H1 (cell line): ENCODE measurements around the gene TMEM150A. TPM values are rescaled to one million over a fixed set of nuclear protein-coding genes. Genes with fewer than 3 reads are reported as not detected.
"Not testable (repeated sequence)": the region's sequence is repeated elsewhere in the genome, so short reads cannot be mapped to it uniquely, and the experiment has no call there.

Source experiments
- CTCF ChIA-PET: fragments of 300-600 bp; sonication (Branson Sonifier 250); formaldehyde crosslinking; loops from one replicate; lab custom pipeline; 2021; ENCODE audit not compliant: partially characterized antibody; lab: Charles Lee
- POLR2A ChIA-PET: fragments of 300-600 bp; sonication (Branson Sonifier 250); formaldehyde crosslinking; loops from one replicate; lab custom pipeline; 2021; ENCODE audit warnings: inconsistent platforms; ENCODE audit not compliant: partially characterized antibody; lab: Charles Lee
- DNase-seq, 2 experiments: peaks; one replicate each; pipeline versions ENCODE4 v3.0.0 to v3.0.0-alpha.2; 2010 to 2022; ENCODE audit warnings: low spot score in 2 of 2, low read depth in 1 of 2, mixed read lengths in 1 of 2
- FAIRE-seq: peaks from 2 replicates; lab custom pipeline; 2011; peaks lifted over from hg19 to GRCh38; lab: Jason Lieb, UNC
- H2AFZ ChIP-seq: 2 replicates; pipeline ENCODE4 v1.8.1; 2012; ENCODE audit warnings: low read length, inconsistent platforms
- H2AK5ac ChIP-seq: 2 replicates; pipeline ENCODE4 v1.6.1; 2013; ENCODE audit warnings: low read depth, low read length
- H2BK120ac ChIP-seq: replicated peaks from 2 replicates; pipeline ENCODE3; 2013; ENCODE audit warnings: low read depth, low read length, inconsistent platforms
- H2BK12ac ChIP-seq: 2 replicates; pipeline ENCODE4 v1.6.1; 2013; ENCODE audit warnings: low read depth, low read length
- H2BK15ac ChIP-seq: 2 replicates; pipeline ENCODE4 v1.6.1; 2013; ENCODE audit warnings: low read length
- H2BK20ac ChIP-seq: 2 replicates; pipeline ENCODE4 v1.6.1; 2013; ENCODE audit warnings: low read length
- H2BK5ac ChIP-seq: 2 replicates; pipeline ENCODE4 v1.6.1; 2013; ENCODE audit warnings: low read depth, low read length
- H3K14ac ChIP-seq: 2 replicates; pipeline ENCODE4 v1.6.1; 2013; ENCODE audit warnings: inconsistent platforms; ENCODE audit not compliant: insufficient read length
- H3K18ac ChIP-seq: 2 replicates; pipeline ENCODE4 v1.6.1; 2013; ENCODE audit warnings: low read length; ENCODE audit errors: extremely low read depth
- H3K23ac ChIP-seq: 2 replicates; pipeline ENCODE4 v1.6.1; 2013; ENCODE audit warnings: inconsistent platforms; ENCODE audit not compliant: insufficient read length
- H3K23me2 ChIP-seq: 2 replicates; pipeline ENCODE4 v1.6.1; 2013; ENCODE audit warnings: low read depth, low read length
- H3K27ac ChIP-seq: 2 replicates; pipeline ENCODE4 v1.6.1; 2011; ENCODE audit warnings: low read depth, low read length, inconsistent platforms
- H3K27me3 ChIP-seq, 4 experiments: replicated peaks in 1 of 4; 1 replicate in 1 of 4; 2 replicates in 3 of 4; pipeline versions ENCODE4 v1.6.1 to v1.8.1; 2011 to 2013; ENCODE audit warnings: low read length in 3 of 4, mild to moderate bottlenecking in 3 of 4, inconsistent platforms in 2 of 4, mixed read lengths in 2 of 4, moderate library complexity in 1 of 4; ENCODE audit not compliant: control insufficient read depth in 3 of 4, insufficient read depth in 3 of 4; ENCODE audit errors: extremely low read depth in 1 of 4
- H3K36me3 ChIP-seq, 4 experiments: 2 replicates each; pipeline versions ENCODE4 v1.6.1 to v1.8.1; 2011 to 2013; ENCODE audit warnings: mild to moderate bottlenecking in 4 of 4, low read length in 3 of 4, moderate library complexity in 2 of 4, control low read depth in 1 of 4, inconsistent platforms in 1 of 4; ENCODE audit not compliant: insufficient read depth in 4 of 4, control insufficient read depth in 2 of 4
- H3K4ac ChIP-seq: replicated peaks from 2 replicates; pipeline ENCODE3; 2013; ENCODE audit warnings: low read length, low read depth, mixed read lengths, inconsistent platforms; ENCODE audit not compliant: insufficient read length
- H3K4me1 ChIP-seq, 4 experiments: replicated peaks in 1 of 4; 1 replicate in 1 of 4; 2 replicates in 3 of 4; pipeline versions ENCODE4 v1.6.1 to v1.8.1; 2011 to 2013; ENCODE audit warnings: low read length in 3 of 4, inconsistent platforms in 2 of 4, mixed read lengths in 1 of 4; ENCODE audit not compliant: insufficient read depth in 4 of 4, control insufficient read depth in 3 of 4
- H3K4me2 ChIP-seq, 2 experiments: 2 replicates each; pipeline versions ENCODE4 v1.6.1 to v1.8.1; 2011 to 2013; ENCODE audit warnings: low read depth in 2 of 2, low read length in 2 of 2, control low read depth in 1 of 2, inconsistent platforms in 1 of 2, mild to moderate bottlenecking in 1 of 2; ENCODE audit not compliant: insufficient read depth in 1 of 2
- H3K4me3 ChIP-seq, 4 experiments: fragments of 200-600, 300-600 bp in 1 of 4; sonication (generic), shearing (Covaris generic), sonication (Bioruptor Twin) in 1 of 4; 2 replicates each; pipeline versions ENCODE4 v1.5.1 to v1.8.1; 2011 to 2016; ENCODE audit warnings: low read length in 4 of 4, low read depth in 3 of 4, control low read depth in 2 of 4, inconsistent platforms in 2 of 4, mild to moderate bottlenecking in 2 of 4, mixed read lengths in 1 of 4, moderate library complexity in 1 of 4; ENCODE audit not compliant: insufficient read depth in 2 of 4; ENCODE audit errors: extremely low read depth in 1 of 4
- H3K56ac ChIP-seq: replicated peaks from 2 replicates; pipeline ENCODE3; 2013; ENCODE audit warnings: low read depth, mild to moderate bottlenecking, mixed read lengths, low read length, inconsistent platforms; ENCODE audit not compliant: insufficient read length
- H3K79me1 ChIP-seq: 2 replicates; pipeline ENCODE4 v1.6.1; 2013; ENCODE audit warnings: low read depth, low read length, control low read depth
- H3K79me2 ChIP-seq, 2 experiments: 2 replicates each; pipeline versions ENCODE4 v1.6.1 to v1.8.1; 2012 to 2013; ENCODE audit warnings: low read length in 2 of 2, mild to moderate bottlenecking in 2 of 2, inconsistent platforms in 1 of 2; ENCODE audit not compliant: insufficient read depth in 2 of 2, control insufficient read depth in 1 of 2
- H3K9ac ChIP-seq, 4 experiments: replicated peaks in 1 of 4; 1 replicate in 1 of 4; 2 replicates in 3 of 4; pipeline versions ENCODE4 v1.6.1 to v1.8.1; 2011 to 2013; ENCODE audit warnings: low read depth in 3 of 4, low read length in 3 of 4, control low read depth in 2 of 4, mild to moderate bottlenecking in 2 of 4, moderate library complexity in 2 of 4, inconsistent platforms in 1 of 4; ENCODE audit errors: extremely low read depth in 1 of 4
- H3K9me3 ChIP-seq, 2 experiments: 2 replicates each; pipeline versions ENCODE4 v1.6.1 to v1.8.1; 2012 to 2013; ENCODE audit warnings: mild to moderate bottlenecking in 2 of 2, moderate library complexity in 2 of 2, control low read depth in 1 of 2, inconsistent platforms in 1 of 2, low read depth in 1 of 2, low read length in 1 of 2, mixed read lengths in 1 of 2; ENCODE audit not compliant: insufficient read depth in 2 of 2
- H4K20me1 ChIP-seq, 2 experiments: replicated peaks in 1 of 2; 2 replicates each; pipeline versions ENCODE3 to v1.8.1; 2011 to 2013; ENCODE audit warnings: inconsistent platforms in 2 of 2, low read length in 2 of 2, mild to moderate bottlenecking in 1 of 2; ENCODE audit not compliant: insufficient read depth in 2 of 2, control insufficient read depth in 1 of 2
- H4K5ac ChIP-seq: 2 replicates; pipeline ENCODE4 v1.6.1; 2013; ENCODE audit warnings: low read length, low read depth, mixed read lengths, inconsistent platforms; ENCODE audit not compliant: insufficient read length
- H4K8ac ChIP-seq: 2 replicates; pipeline ENCODE4 v1.8.0; 2013; ENCODE audit warnings: mild to moderate bottlenecking, moderate library complexity, low read length, inconsistent platforms; ENCODE audit not compliant: insufficient read depth; ENCODE audit errors: extremely low read depth
- H4K91ac ChIP-seq: replicated peaks from 2 replicates; pipeline ENCODE3; 2013; ENCODE audit warnings: low read length, mixed read lengths, inconsistent platforms; ENCODE audit not compliant: insufficient read length
- WGBS, 2 experiments: shearing (Covaris generic) in 1 of 2; methylation state at CpG; one replicate each; pipeline versions ENCODE4 v1.1.6 to v1.1.7; 2013 to 2015; ENCODE audit warnings: low lambda C conversion rate in 2 of 2, mixed read lengths in 2 of 2, inconsistent platforms in 1 of 2, low coverage in 1 of 2, missing lambda C conversion rate in 1 of 2; ENCODE audit not compliant: insufficient replicate concordance in 2 of 2, insufficient coverage in 1 of 2, insufficient read length in 1 of 2; ENCODE audit errors: extremely low coverage in 1 of 2, missing lambda C conversion rate in 1 of 2; 5-methylcytosine and 5-hydroxymethylcytosine counted together
- polyA plus RNA-seq, 7 experiments: library from polyadenylated mRNA; depleted of rRNA in 3 of 7; stranded (reverse) in 5 of 7; unstranded in 2 of 7; fragments of >200 nt in 5 of 7; fragments of 200-250 nt in 2 of 7; gene quantifications; 1 replicate in 5 of 7; 2 replicates in 1 of 7; 4 replicates in 1 of 7; pipeline versions ENCODE4 v1.2.1 to v1.2.3, GENCODE V29; 2011 to 2013; ENCODE audit warnings: missing spikeins in 2 of 7, mixed read lengths in 2 of 7
- total RNA-seq: library from RNA; stranded (reverse); fragmentation: NEBNext Ultra II Directional; extraction: Animal tissue kit (Norgen Biotek cat#: 25700); gene quantifications from 2 replicates; pipeline ENCODE4 v1.2.1, GENCODE V29; 2021

The TMEM150A gene
- total and polyA plus RNA-seq, 2 of the 8 experiments (the other 6 are each of a cell fraction or from before 2014, with no cell fraction given), result 19.8 to 29.9 TPM

DNA sequence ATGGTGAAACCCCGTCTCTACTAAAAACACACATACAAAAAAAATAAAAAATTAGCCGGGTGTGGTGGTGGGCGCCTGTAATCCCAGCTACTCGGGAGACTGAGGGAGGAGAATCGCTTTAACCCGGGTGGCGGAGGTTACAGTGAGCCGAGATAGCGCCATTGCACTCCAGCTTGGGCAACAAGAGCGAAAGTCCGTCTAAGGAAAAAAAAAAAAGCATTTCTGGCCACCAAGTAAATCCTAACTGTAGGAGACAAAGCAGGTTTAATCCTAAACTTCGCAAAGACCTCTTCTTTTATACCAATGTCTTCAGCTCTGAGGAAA is 42.1 kb downstream of the TMEM150A start:
- not testable (repeated sequence) for H2BK20ac ChIP-seq, H2AK5ac ChIP-seq, H4K8ac ChIP-seq, H3K27me3 ChIP-seq, H3K27ac ChIP-seq, FAIRE-seq, H3K79me1 ChIP-seq, H2BK12ac ChIP-seq, DNase-seq, H2BK15ac ChIP-seq, H4K91ac ChIP-seq, H2BK5ac ChIP-seq, H3K4ac ChIP-seq, H3K23ac ChIP-seq, H3K4me1 ChIP-seq, H2AFZ ChIP-seq, H3K56ac ChIP-seq, H2BK120ac ChIP-seq, H3K23me2 ChIP-seq, H4K20me1 ChIP-seq, H3K9me3 ChIP-seq, H3K14ac ChIP-seq, H4K5ac ChIP-seq, H3K18ac ChIP-seq
- Histone ChIP-seq H3K4me3 (peak overlapping the region; percentile 68 to 90 (median 88); a peak in 6 of 8 replicates), H3K79me2 (peaks cover 0 to 18% of the 10 kb centered on the region in 2 experiments; a peak in 2 of 4 replicates), H3K9ac (peak overlapping the region in 1 of 4 experiments; percentile 79; a peak in 1 of 7 replicates), H3K36me3 (peaks cover 3 to 15% (median 8%) of the 10 kb centered on the region in 4 experiments; a peak in 7 of 8 replicates), H3K4me2 (peak overlapping the region; percentile 84 to 96)
- POLR2A ChIA-PET, result interaction anchor here (0.6 to 38.6 kb wide), 15 partner anchors 10 to 1144 kb away, joined by 3 to 1889 read pairs (median 5); partner anchors contain the start of genes C2orf68, CAPG, MAT2A and RNF181
- CTCF ChIA-PET, result interaction anchor here (0.8 to 3.6 kb wide), 6 partner anchors 9 to 169 kb away, joined by 3 to 20 read pairs (median 4); no protein-coding TSS in a partner anchor
- 90% methylated on average over 12 of the region's 12 CpGs; no CpG with 5 or more reads in 1 of the 2 experiments for WGBS, 2 experiments
